ENCODE results near the gene EMX2.

- TF ChIP-seq PITX1 (CRISPR knock-in tag; IDR thresholded peaks at IDR 0.05) (no peak), ZNF589 (CRISPR knock-in tag; conservative IDR thresholded peaks at IDR 0.05) (no peak), HOXA7 (CRISPR knock-in tag; IDR thresholded peaks at IDR 0.05) (no peak), PHF8 (CRISPR knock-in tag; IDR thresholded peaks at IDR 0.05) (no peak), FOXA1 (IDR thresholded peaks at IDR 0.05) (no peak), FOXA1 (CRISPR knock-in tag; IDR thresholded peaks at IDR 0.05) (no peak), PATZ1 (CRISPR knock-in tag; IDR thresholded peaks at IDR 0.05) (no peak), FIP1L1 (IDR thresholded peaks at IDR 0.05; ENCODE audit: borderline replicate concordance, insufficient read depth, low read depth, low read length) (no peak)
Measured at GRCh38 chr10:117518246-117518645, 24.3 kb upstream of the EMX2 start.
